ENCODE data around the gene BEAN1. TPM values are rescaled to one million over a fixed set of nuclear protein-coding genes. Genes with fewer than 3 reads are reported as not detected.

BEAN1 gene
- total RNA-seq, 1 experiment from 2014 or later = 0.37 TPM

GRCh38 chr16:66480265-66481080 is 53.4 kb downstream of the BEAN1 start:
- H3K4me1 ChIP-seq (replicated peaks; ENCODE audit: insufficient read depth) = peaks cover 41% of the 10 kb centered on the region
- TF ChIP-seq, protein P1, sequence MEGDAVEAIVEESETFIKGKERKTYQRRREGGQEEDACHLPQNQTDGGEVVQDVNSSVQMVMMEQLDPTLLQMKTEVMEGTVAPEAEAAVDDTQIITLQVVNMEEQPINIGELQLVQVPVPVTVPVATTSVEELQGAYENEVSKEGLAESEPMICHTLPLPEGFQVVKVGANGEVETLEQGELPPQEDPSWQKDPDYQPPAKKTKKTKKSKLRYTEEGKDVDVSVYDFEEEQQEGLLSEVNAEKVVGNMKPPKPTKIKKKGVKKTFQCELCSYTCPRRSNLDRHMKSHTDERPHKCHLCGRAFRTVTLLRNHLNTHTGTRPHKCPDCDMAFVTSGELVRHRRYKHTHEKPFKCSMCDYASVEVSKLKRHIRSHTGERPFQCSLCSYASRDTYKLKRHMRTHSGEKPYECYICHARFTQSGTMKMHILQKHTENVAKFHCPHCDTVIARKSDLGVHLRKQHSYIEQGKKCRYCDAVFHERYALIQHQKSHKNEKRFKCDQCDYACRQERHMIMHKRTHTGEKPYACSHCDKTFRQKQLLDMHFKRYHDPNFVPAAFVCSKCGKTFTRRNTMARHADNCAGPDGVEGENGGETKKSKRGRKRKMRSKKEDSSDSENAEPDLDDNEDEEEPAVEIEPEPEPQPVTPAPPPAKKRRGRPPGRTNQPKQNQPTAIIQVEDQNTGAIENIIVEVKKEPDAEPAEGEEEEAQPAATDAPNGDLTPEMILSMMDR (conservative IDR thresholded peaks at IDR 0.05) = no peak
- TF ChIP-seq EZH2 (IDR thresholded peaks at IDR 0.05; ENCODE audit: low read depth) = no peak
- CTCF ChIA-PET = no interaction called here
- intact Hi-C loops (cut with micrococcal nuclease; ENCODE audit: unreplicated experiment) = loop anchor here (5.0 kb wide), 1 partner anchor 203 kb away; no protein-coding TSS in a partner anchor
- H3K4me3 ChIP-seq = no peak overlapping the region
- no peaks in the 10 kb centered on the region for H3K9me2 ChIP-seq (ENCODE audit: insufficient read depth)
- H3K4me2 ChIP-seq = no peak overlapping the region
- H3K79me2 ChIP-seq (ENCODE audit: low read depth) = no peaks in the 10 kb centered on the region
- DNase-seq = peak; percentile 23 to 44
- no peak overlapping the region for H3K27ac ChIP-seq
- POLR2A ChIA-PET (ENCODE audit: unreplicated experiment) = no interaction called here
- no peaks in the 10 kb centered on the region for H4K20me1 ChIP-seq (ENCODE audit: insufficient read depth)
- no peaks in the 10 kb centered on the region for H3K36me3 ChIP-seq (ENCODE audit: low read depth)
- no peaks in the 10 kb centered on the region for H3K9me3 ChIP-seq (ENCODE audit: insufficient read depth, low read depth)
- H2AFZ ChIP-seq = no peak overlapping the region
- BruUV-seq (replicated peaks) = no TSS peak
- H3F3A ChIP-seq (ENCODE audit: insufficient read depth, low read depth) = peaks cover 14% of the 10 kb centered on the region
- H3K27me3 ChIP-seq (ENCODE audit: insufficient read depth, low read depth) = no peaks in the 10 kb centered on the region

GRCh38 chr16:66481081-66481942 is 54.2 kb downstream of the BEAN1 start:
- Histone ChIP-seq H3F3A (ENCODE audit: insufficient read depth, low read depth) (peaks cover 16% of the 10 kb centered on the region; the same call in 1 of the 2 replicates), H3K79me2 (ENCODE audit: low read depth) (no peaks in the 10 kb centered on the region), H3K9me3 (ENCODE audit: insufficient read depth, low read depth) (no peaks in the 10 kb centered on the region), H3K9me2 (ENCODE audit: insufficient read depth) (no peaks in the 10 kb centered on the region), H4K20me1 (ENCODE audit: insufficient read depth) (no peaks in the 10 kb centered on the region), H3K27ac (no peak overlapping the region), H3K4me2 (no peak overlapping the region), H3K27me3 (ENCODE audit: insufficient read depth, low read depth) (no peaks in the 10 kb centered on the region), H3K4me1 (replicated peaks; ENCODE audit: insufficient read depth) (peaks cover 46% of the 10 kb centered on the region), H3K4me3 (no peak overlapping the region), H3K36me3 (ENCODE audit: low read depth) (no peaks in the 10 kb centered on the region), H2AFZ (no peak overlapping the region)
- intact Hi-C loops (cut with micrococcal nuclease; ENCODE audit: unreplicated experiment) = loop anchor here (5.0 kb wide), 1 partner anchor 204 kb away; no protein-coding TSS in a partner anchor
- TF ChIP-seq EZH2 (IDR thresholded peaks at IDR 0.05; ENCODE audit: low read depth) = no peak
- TF ChIP-seq, protein P1 (conservative IDR thresholded peaks at IDR 0.05) = no peak
- DNase-seq = no peak
- no TSS peak for BruUV-seq (replicated peaks)
- POLR2A ChIA-PET (ENCODE audit: unreplicated experiment) = no interaction called here
- CTCF ChIA-PET = interaction anchor here (0.5 kb wide), 1 partner anchor 21 kb away, joined by 3 read pairs; no protein-coding TSS in a partner anchor

DNA sequence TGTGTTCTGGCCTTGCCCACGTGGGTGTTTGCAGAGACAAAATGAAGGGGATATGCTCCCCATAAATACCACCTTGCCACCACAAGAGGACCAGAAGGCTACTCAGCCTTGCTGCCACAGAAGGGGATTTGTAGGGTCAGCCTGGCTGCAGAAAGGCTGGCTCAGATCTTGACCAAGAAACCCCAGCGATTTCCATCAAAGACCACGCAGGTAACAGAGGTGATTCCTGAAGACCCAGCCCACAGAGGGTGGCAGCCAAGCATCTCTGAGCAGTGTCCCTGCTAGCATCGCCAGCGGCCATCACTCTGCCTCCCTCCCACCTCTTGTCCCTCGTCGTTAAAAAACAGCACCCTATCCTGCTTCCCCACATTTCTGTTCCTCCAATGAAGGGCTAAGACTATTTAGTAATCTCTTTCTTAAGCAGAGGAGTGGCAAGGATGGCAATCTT is 54.9 kb downstream of the BEAN1 start:
- Histone ChIP-seq H3K4me1 (replicated peaks; ENCODE audit: insufficient read depth) (peaks cover 53% of the 10 kb centered on the region), H3K4me2 (no peak overlapping the region), H3K9me3 (ENCODE audit: insufficient read depth, low read depth) (no peaks in the 10 kb centered on the region), H3K4me3 (no peak overlapping the region), H3F3A (ENCODE audit: insufficient read depth, low read depth) (peaks cover 23% of the 10 kb centered on the region), H3K27me3 (ENCODE audit: insufficient read depth, low read depth) (no peaks in the 10 kb centered on the region), H4K20me1 (ENCODE audit: insufficient read depth) (no peaks in the 10 kb centered on the region), H3K27ac (no peak overlapping the region), H3K79me2 (ENCODE audit: low read depth) (no peaks in the 10 kb centered on the region), H3K36me3 (ENCODE audit: low read depth) (no peaks in the 10 kb centered on the region), H3K9me2 (ENCODE audit: insufficient read depth) (no peaks in the 10 kb centered on the region), H2AFZ (no peak overlapping the region)
- CTCF ChIA-PET = interaction anchor here (0.5 to 1.0 kb wide), 2 partner anchors 21 to 76 kb away, joined by 3 to 5 read pairs; no protein-coding TSS in a partner anchor
- intact Hi-C loops (cut with micrococcal nuclease; ENCODE audit: unreplicated experiment) = loop anchor here (5.0 kb wide), 1 partner anchor 205 kb away; no protein-coding TSS in a partner anchor
- no peak for DNase-seq
- TF ChIP-seq, protein P1 (conservative IDR thresholded peaks at IDR 0.05) = no peak
- TF ChIP-seq EZH2 (IDR thresholded peaks at IDR 0.05; ENCODE audit: low read depth) = no peak
- BruUV-seq (replicated peaks) = no TSS peak
- POLR2A ChIA-PET (ENCODE audit: unreplicated experiment) = no interaction called here

All from PC-9 (cell line).